Breast epithelium (tissue), 4 donors: ENCODE results near the gene PRKD3. TPM values are rescaled to one million over a fixed set of nuclear protein-coding genes. Genes with fewer than 3 reads are reported as not detected.
"Not testable (repeated sequence)": the region's sequence is repeated elsewhere in the genome, so short reads cannot be mapped to it uniquely, and the experiment has no call there.

Experiments
- DNase-seq, 2 donors: peaks; one replicate each; pipeline ENCODE4 v3.0.0-alpha.2; 2019; ENCODE audit warnings: low spot score in 2 of 2
- H3K27ac ChIP-seq, 2 donors: fragments of 200-600 bp; sonication (generic) in 1 of 2; one replicate each; pipeline ENCODE4 v1.5.1; 2016 to 2019; ENCODE audit warnings: mild to moderate bottlenecking in 1 of 2
- H3K27me3 ChIP-seq, 2 donors: fragments of 200-600 bp; sonication (generic) in 1 of 2; one replicate each; pipeline versions ENCODE4 v1.5.1 to v1.6.0; 2017 to 2019; ENCODE audit warnings: control low read depth in 1 of 2, mild to moderate bottlenecking in 1 of 2
- H3K36me3 ChIP-seq: fragments of 200-600 bp; one replicate; pipeline ENCODE4 v1.5.1; 2019
- H3K4me1 ChIP-seq, 2 donors: fragments of 200-600 bp; sonication (generic); one replicate each; pipeline ENCODE4 v1.5.1; 2016 to 2019; ENCODE audit warnings: control low read depth in 1 of 2
- H3K4me3 ChIP-seq, 3 donors: fragments of 200-600 bp; sonication (generic); 1 replicate in 2 of 3; 2 replicates in 1 of 3; pipeline ENCODE4 v1.5.1; 2016 to 2019; ENCODE audit warnings: mild to moderate bottlenecking in 3 of 3, moderate library complexity in 2 of 3
- H3K9me3 ChIP-seq, 2 donors: fragments of 200-600 bp; sonication (generic) in 1 of 2; one replicate each; pipeline ENCODE4 v1.5.1; 2016 to 2019; ENCODE audit warnings: control low read depth in 1 of 2
- CTCF ChIP-seq, 3 donors: fragments of 450-650 bp; IDR thresholded peaks; one replicate each; pipeline ENCODE4 v1.5.1; 2016 to 2017; ENCODE audit warnings: antibody characterized with exemption in 3 of 3, mild to moderate bottlenecking in 3 of 3, moderate library complexity in 3 of 3
- POLR2A ChIP-seq: fragments of 450-650 bp; IDR thresholded peaks from one replicate; pipeline ENCODE4 v1.6.1; 2016; ENCODE audit warnings: antibody characterized with exemption, mild to moderate bottlenecking, moderate library complexity
- POLR2AphosphoS5 ChIP-seq, 3 donors: sonication (generic); formaldehyde crosslinking; IDR thresholded peaks; one replicate each; pipeline ENCODE4 v1.6.1; 2017; ENCODE audit warnings: antibody characterized with exemption in 3 of 3
- intact Hi-C: fragments of 100-400 bp; cut with DNase I; formaldehyde crosslinking; loops from one replicate; pipeline ENCODE4 v1.15.1; 2023; ENCODE audit warnings: low total_unique reads
- total RNA-seq, 3 donors: library from RNA; depleted of rRNA; stranded (reverse); fragments of >200 nt; gene quantifications; one replicate each; pipeline ENCODE4 v1.1.0, GENCODE V29; 2016

Gene PRKD3
- total RNA-seq, 3 donors from 2014 or later = 46.5 to 57.4 (median 56.2) TPM

DNA sequence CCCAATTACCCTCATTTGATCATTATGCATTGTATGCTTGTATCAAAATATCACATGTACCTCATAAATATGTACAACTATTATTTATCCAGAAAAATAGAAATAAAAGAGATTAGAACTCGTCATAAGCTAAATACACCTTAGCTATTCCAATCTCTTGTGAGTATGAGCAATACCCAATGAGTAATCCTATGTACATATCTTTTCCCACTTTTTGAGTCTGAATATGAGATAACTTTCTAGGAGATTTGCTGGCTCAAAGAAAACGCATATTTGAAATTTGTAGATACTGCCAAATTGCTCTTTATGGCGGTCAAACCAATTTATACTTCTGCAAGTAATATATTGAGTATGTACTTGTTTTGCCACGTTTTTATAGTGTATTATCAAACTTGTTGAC is 24.1 kb downstream of the PRKD3 start:
- H3K27ac ChIP-seq = no peak overlapping the region
- intact Hi-C loops = no loop called here

GRCh38 chr2:37300146-37300545 is 24.5 kb downstream of the PRKD3 start:
- Histone ChIP-seq H3K4me3 (no peak overlapping the region), H3K4me1 (no peaks in the 10 kb centered on the region), H3K27ac (no peak overlapping the region), H3K9me3 (no peaks in the 10 kb centered on the region), H3K36me3 (no peaks in the 10 kb centered on the region), H3K27me3 (no peaks in the 10 kb centered on the region)
- intact Hi-C loops = no loop called here
- no peak for DNase-seq
- no peak for TF ChIP-seq POLR2AphosphoS5 (IDR thresholded peaks at IDR 0.05)
- TF ChIP-seq POLR2A = no peak
- TF ChIP-seq CTCF (IDR thresholded peaks at IDR 0.05) = no peak

More for the DNA sequence above, 24.1 kb downstream of the PRKD3 start:
- H3K4me3 ChIP-seq = no peak overlapping the region
- no peak for DNase-seq
- TF ChIP-seq POLR2A (no peak), CTCF (IDR thresholded peaks at IDR 0.05) (no peak), POLR2AphosphoS5 (IDR thresholded peaks at IDR 0.05) (no peak)
- H3K9me3 ChIP-seq = no peaks in the 10 kb centered on the region
- H3K27me3 ChIP-seq = no peaks in the 10 kb centered on the region
- H3K36me3 ChIP-seq = no peaks in the 10 kb centered on the region
- H3K4me1 ChIP-seq = no peaks in the 10 kb centered on the region

DNA sequence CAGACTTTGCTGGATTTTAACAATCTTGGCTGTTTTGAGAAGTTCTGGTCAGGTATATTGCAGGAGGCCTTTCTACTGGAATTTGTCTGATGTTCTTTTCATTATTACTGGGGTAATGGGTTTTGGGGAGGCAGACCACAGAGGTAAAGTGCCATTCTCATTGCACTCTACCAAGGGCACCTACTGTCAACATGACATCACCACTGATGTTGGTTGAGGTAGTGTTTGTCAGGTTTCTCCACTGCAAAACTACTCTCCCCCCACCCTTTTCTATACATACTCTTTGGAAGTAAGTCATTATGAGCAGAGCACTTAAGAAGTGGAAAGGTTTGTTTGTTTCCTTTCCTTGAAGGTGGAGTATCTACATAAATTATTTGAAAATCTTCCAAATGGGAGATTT is 27.0 kb downstream of the PRKD3 start:
- H3K27me3 ChIP-seq = no peaks in the 10 kb centered on the region
- H3K4me1 ChIP-seq = no peaks in the 10 kb centered on the region
- TF ChIP-seq POLR2A (no peak), POLR2AphosphoS5 (IDR thresholded peaks at IDR 0.05) (no peak), CTCF (IDR thresholded peaks at IDR 0.05) (no peak)
- no peak overlapping the region for H3K27ac ChIP-seq
- no peaks in the 10 kb centered on the region for H3K9me3 ChIP-seq
- no peak overlapping the region for H3K4me3 ChIP-seq
- no peaks in the 10 kb centered on the region for H3K36me3 ChIP-seq
- DNase-seq = no peak
- intact Hi-C loops = no loop called here

DNA sequence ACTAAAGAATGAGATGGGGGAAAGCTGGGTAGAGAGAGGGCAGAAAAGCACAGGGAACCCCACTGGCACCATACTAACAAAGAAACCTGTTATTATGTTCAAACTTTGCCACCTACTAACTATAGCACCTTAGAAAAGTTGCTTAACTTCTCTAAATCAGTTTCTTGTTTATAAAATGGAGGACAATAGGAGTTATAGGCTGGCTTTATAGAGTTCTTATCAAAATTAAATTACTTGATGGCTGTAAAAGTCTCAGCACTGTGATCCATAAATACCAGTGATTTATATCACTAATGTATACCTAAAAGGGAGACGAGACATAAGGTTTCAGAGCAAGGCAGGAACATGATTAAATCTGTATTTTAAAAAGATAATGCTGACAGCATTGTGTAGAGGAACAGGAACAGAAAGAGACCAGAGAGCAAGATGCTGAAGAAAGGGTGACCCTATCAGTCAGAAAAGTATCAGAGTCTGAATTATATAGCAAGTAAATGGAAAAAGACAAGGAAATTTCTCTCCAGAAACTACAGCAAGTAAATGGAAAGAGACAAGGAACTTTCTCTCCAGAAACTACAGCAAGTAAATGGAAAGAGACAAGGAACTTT is 29.1 kb downstream of the PRKD3 start:
- no peak overlapping the region for H3K27ac ChIP-seq
- H3K27me3 ChIP-seq = no peaks in the 10 kb centered on the region
- H3K36me3 ChIP-seq = no peaks in the 10 kb centered on the region
- TF ChIP-seq CTCF (IDR thresholded peaks at IDR 0.05) (no peak), POLR2A (no peak), POLR2AphosphoS5 (IDR thresholded peaks at IDR 0.05) (no peak)
- H3K9me3 ChIP-seq = no peaks in the 10 kb centered on the region
- no peak overlapping the region for H3K4me3 ChIP-seq
- no peaks in the 10 kb centered on the region for H3K4me1 ChIP-seq
- no peak for DNase-seq
- intact Hi-C loops = no loop called here

- intact Hi-C loops, H3K4me3 ChIP-seq, DNase-seq, H3K27ac ChIP-seq, H3K27me3 ChIP-seq, H3K4me1 ChIP-seq, H3K9me3 ChIP-seq, H3K36me3 ChIP-seq: not testable (repeated sequence)
Observed at GRCh38 chr2:37294858-37295257, 29.8 kb downstream of the PRKD3 start.

DNA sequence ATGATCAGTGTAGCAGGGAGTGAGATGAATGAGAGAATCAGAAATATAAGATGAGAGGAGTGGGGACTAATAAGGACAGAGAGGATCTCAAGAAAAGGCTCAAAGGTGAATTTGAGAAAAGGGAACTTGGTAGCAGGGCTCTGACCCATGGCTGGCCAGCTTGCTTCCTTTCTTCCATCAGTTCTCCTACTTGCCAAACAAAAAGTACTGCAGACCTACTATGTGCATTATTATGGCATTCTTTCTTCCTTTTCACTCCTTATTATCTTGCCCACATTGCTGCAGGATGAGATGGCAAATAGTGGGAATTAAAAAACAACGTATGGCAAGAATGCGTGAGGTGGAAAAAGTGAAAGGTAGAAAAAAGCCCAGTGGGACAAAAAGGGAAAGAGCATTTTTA is 33.0 kb downstream of the PRKD3 start:
- no peak overlapping the region for H3K4me3 ChIP-seq
- H3K9me3 ChIP-seq = no peaks in the 10 kb centered on the region
- TF ChIP-seq CTCF (IDR thresholded peaks at IDR 0.05) = no peak
- TF ChIP-seq POLR2AphosphoS5 (IDR thresholded peaks at IDR 0.05) = no peak
- TF ChIP-seq POLR2A = no peak
- H3K4me1 ChIP-seq = no peaks in the 10 kb centered on the region
- DNase-seq = no peak
- intact Hi-C loops = no loop called here
- no peaks in the 10 kb centered on the region for H3K27me3 ChIP-seq
- H3K27ac ChIP-seq = no peak overlapping the region
- no peaks in the 10 kb centered on the region for H3K36me3 ChIP-seq
